HCT116 (cell line): ENCODE data around the gene KRT83.

ENCODE experiments used
- CTCF ChIP-seq, 3 experiments: fragments of 200-600 bp in 1 of 3; sonication (generic) in 1 of 3; IDR thresholded peaks in 2 of 3; conservative IDR thresholded peaks in 1 of 3; 2 replicates each; pipeline ENCODE4 v1.5.1; 2012 to 2017; ENCODE audit warnings: low read depth in 2 of 3, low read length in 2 of 3, antibody characterized with exemption in 1 of 3, borderline replicate concordance in 1 of 3, control low read depth in 1 of 3, mild to moderate bottlenecking in 1 of 3, mixed read lengths in 1 of 3, mixed run types in 1 of 3, moderate library complexity in 1 of 3; ENCODE audit not compliant: insufficient read depth in 1 of 3
- POLR2A ChIP-seq: IDR thresholded peaks from 2 replicates; pipeline ENCODE4 v1.7.0; 2011; ENCODE audit warnings: borderline replicate concordance; ENCODE audit not compliant: insufficient read depth, insufficient read length; ENCODE audit errors: extremely low read depth
- SIN3A ChIP-seq: IDR thresholded peaks from 2 replicates; pipeline ENCODE4 v1.6.1; 2012; ENCODE audit warnings: low read depth
- TF ChIP-seq, protein P1 (sequence below): IDR thresholded peaks from 2 replicates; pipeline ENCODE4 v1.6.1; 2012; ENCODE audit warnings: low read depth

DNA sequence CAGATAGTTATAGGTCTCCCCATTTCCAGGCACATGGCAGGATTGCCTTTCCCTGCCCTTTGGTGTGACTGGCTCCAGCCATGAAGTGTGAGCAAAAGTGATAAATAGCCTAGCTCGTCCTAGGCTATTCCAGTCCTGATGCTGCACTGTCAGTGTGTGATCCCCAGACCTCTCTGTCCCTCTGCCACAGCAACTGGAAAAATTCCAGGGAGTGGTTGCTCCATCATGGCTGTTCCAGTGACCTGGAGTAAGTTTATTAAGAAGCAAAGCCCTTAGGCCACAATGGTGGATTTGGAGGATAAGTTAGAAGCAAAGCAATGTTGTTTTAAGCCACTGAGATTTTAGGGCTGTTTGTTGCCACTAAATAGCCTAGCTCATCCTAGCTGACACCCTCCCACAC is 9.8 kb upstream of the KRT83 start:
- TF ChIP-seq CTCF (IDR thresholded peaks at IDR 0.05 in 2 of 3, conservative IDR thresholded peaks at IDR 0.05 in 1 of 3; ENCODE audit: borderline replicate concordance in 1 of 3, insufficient read depth in 1 of 3, low read depth in 2 of 3, low read length in 2 of 3) (no peak), SIN3A (no peak), POLR2A (no peak)
- TF ChIP-seq, protein P1, sequence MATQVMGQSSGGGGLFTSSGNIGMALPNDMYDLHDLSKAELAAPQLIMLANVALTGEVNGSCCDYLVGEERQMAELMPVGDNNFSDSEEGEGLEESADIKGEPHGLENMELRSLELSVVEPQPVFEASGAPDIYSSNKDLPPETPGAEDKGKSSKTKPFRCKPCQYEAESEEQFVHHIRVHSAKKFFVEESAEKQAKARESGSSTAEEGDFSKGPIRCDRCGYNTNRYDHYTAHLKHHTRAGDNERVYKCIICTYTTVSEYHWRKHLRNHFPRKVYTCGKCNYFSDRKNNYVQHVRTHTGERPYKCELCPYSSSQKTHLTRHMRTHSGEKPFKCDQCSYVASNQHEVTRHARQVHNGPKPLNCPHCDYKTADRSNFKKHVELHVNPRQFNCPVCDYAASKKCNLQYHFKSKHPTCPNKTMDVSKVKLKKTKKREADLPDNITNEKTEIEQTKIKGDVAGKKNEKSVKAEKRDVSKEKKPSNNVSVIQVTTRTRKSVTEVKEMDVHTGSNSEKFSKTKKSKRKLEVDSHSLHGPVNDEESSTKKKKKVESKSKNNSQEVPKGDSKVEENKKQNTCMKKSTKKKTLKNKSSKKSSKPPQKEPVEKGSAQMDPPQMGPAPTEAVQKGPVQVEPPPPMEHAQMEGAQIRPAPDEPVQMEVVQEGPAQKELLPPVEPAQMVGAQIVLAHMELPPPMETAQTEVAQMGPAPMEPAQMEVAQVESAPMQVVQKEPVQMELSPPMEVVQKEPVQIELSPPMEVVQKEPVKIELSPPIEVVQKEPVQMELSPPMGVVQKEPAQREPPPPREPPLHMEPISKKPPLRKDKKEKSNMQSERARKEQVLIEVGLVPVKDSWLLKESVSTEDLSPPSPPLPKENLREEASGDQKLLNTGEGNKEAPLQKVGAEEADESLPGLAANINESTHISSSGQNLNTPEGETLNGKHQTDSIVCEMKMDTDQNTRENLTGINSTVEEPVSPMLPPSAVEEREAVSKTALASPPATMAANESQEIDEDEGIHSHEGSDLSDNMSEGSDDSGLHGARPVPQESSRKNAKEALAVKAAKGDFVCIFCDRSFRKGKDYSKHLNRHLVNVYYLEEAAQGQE: no peak
